ENCODE data around the gene EEPD1. TPM values are rescaled to one million over a fixed set of nuclear protein-coding genes. Genes with fewer than 3 reads are reported as not detected.
"Not testable (repeated sequence)": the region's sequence is repeated elsewhere in the genome, so short reads cannot be mapped to it uniquely, and the experiment has no call there.

Gene EEPD1
- total RNA-seq, 2 experiments from 2014 or later = 1.3 TPM

DNA sequence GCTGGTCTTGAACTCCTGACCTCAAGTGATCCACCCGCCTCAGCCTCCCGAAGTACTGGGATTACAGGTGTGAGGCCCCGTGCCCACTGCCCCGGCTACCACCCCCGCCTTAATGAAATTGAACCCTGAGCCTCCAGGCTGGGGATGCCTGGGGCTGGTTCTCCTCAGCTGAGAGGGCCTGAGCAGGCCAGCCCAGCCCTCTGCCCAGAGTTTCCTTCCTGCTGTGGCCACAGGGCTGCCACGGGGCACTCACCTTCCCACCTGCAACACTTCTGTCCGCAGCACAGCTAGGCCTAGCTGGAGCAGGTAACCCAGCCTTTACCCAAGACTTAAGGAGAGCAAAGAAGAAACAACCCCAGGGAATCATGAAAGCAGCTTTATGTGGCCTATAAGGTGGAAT, 158.5 kb downstream of the EEPD1 start:
- ATAC-seq (no peak), DNase-seq (no peak)
- Mint-ChIP-seq H3K4me3 (no peak overlapping the region), H3K27me3 (no peaks in the 10 kb centered on the region), H3K4me1 (peaks cover 2% of the 10 kb centered on the region), H3K36me3 (ENCODE audit: low read depth) (no peaks in the 10 kb centered on the region), H3K9me3 (ENCODE audit: low read depth) (no peaks in the 10 kb centered on the region), H3K27ac (no peak overlapping the region)
- intact Hi-C loops (cut with DNase I, micrococcal nuclease) = no loop called here
- ChIA-PET CTCF (no interaction called here), POLR2A (no interaction called here)

DNA sequence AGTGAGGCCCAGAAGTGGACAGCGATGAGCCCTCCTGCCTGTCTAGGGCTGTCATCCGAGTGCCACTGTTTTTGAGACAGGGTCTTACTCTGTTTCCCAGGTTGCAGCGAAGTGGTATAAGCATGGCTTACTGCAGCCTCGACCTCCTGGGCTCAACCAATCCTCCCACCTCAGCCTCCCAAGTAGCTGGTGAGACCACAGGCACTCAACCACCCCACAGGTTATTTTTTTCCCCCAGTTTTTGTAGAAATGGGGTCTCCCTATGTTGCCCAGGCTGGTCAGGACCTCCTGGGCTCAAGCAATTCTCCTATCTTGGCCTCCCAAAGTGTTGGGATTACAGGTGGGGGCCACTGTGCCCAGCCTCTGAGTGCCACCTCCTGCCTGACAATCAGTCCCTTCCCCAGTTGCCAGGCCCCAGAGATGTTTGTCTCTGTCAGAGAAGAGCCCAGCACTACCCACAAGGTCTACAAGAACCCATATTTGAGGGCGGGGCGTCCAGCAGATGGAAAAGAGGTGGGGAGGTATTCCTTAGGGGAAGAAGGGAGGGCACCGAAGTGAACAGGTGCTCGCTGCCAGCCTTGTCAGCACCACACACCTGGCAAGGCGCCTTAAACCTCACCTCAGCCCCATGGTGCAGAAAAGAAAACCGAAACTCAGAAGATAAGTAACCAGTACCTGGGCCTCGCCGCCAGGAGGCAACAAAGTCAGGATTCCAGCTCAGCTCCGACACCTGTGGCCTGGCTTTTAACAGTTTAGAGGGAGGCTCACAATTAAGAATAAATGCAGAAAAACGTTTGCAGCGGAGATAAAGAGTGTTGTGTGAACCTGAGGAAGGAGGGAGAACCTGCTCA, 159.2 kb downstream of the EEPD1 start:
- ATAC-seq = peak; percentile 64
- Mint-ChIP-seq H3K27me3 (no peaks in the 10 kb centered on the region), H3K27ac (no peak overlapping the region), H3K4me3 (no peak overlapping the region), H3K36me3 (ENCODE audit: low read depth) (no peaks in the 10 kb centered on the region), H3K9me3 (ENCODE audit: low read depth) (no peaks in the 10 kb centered on the region), H3K4me1 (peaks cover 2% of the 10 kb centered on the region)
- ChIA-PET CTCF (interaction anchor here (0.7 kb wide), 2 partner anchors 323 to 342 kb away, joined by 3 read pairs; no protein-coding TSS in a partner anchor), POLR2A (no interaction called here)
- DNase-seq = peak; percentile 53
- intact Hi-C loops (cut with DNase I, micrococcal nuclease) = no loop called here

DNA sequence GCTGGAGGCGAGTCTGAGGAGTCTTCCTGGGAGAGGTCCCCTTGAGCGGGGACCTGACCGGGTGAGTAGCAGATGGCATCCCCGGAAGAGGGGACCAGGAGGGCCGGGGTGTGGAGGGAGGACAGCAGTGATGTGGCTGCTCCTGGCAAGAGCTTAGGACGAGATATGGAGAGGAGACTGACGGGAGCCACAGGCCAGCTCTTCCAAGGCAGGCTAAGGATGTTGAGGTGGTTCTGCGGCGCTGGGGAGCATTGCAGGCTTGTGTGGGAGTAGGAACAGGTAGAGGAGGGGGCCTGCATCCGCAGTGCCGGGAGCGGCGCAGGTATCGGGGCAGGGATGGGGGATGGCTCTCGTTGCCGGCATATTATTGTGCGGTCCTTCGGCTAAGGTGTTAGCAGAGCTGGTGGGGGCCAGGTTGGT, 159.9 kb downstream of the EEPD1 start:
- Mint-ChIP-seq H3K27me3 (no peaks in the 10 kb centered on the region), H3K4me1 (peaks cover 2% of the 10 kb centered on the region), H3K36me3 (ENCODE audit: low read depth) (no peaks in the 10 kb centered on the region), H3K4me3 (no peak overlapping the region), H3K9me3 (ENCODE audit: low read depth) (no peaks in the 10 kb centered on the region), H3K27ac (no peak overlapping the region)
- CTCF ChIA-PET = interaction anchor here (0.6 to 0.8 kb wide), 4 partner anchors 10 to 341 kb away, joined by 3 read pairs; no protein-coding TSS in a partner anchor
- no peak for DNase-seq
- no peak for ATAC-seq
- intact Hi-C loops (cut with DNase I, micrococcal nuclease) = no loop called here
- POLR2A ChIA-PET = no interaction called here

DNA sequence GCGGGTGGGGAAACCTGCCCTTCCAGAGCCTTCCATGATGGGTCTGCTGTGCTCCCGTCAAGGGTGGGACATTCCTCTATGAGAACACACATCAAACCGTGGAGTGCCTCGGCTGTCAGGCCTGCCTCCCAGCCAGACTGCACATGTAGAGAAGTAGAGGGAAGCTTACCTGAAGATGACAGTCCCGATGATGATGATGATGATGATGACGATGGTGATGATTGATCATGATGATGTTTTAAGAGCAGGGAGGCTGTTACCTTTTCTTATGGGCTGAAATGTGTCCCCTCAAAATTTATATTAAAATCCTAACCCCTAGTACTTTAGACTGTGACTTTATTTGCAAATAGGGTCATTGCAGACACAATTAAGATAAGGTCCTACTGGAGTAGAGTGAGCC, 160.6 kb downstream of the EEPD1 start:
- Mint-ChIP-seq H3K4me3 (no peak overlapping the region), H3K9me3 (ENCODE audit: low read depth) (no peaks in the 10 kb centered on the region), H3K27ac (no peak overlapping the region), H3K27me3 (no peaks in the 10 kb centered on the region), H3K4me1 (peaks cover 2% of the 10 kb centered on the region), H3K36me3 (ENCODE audit: low read depth) (no peaks in the 10 kb centered on the region)
- CTCF ChIA-PET = interaction anchor here (0.6 to 0.8 kb wide), 2 partner anchors 11 to 329 kb away, joined by 3 read pairs; no protein-coding TSS in a partner anchor
- ATAC-seq = no peak
- no peak for DNase-seq
- POLR2A ChIA-PET = no interaction called here
- intact Hi-C loops (cut with DNase I, micrococcal nuclease) = no loop called here

DNA sequence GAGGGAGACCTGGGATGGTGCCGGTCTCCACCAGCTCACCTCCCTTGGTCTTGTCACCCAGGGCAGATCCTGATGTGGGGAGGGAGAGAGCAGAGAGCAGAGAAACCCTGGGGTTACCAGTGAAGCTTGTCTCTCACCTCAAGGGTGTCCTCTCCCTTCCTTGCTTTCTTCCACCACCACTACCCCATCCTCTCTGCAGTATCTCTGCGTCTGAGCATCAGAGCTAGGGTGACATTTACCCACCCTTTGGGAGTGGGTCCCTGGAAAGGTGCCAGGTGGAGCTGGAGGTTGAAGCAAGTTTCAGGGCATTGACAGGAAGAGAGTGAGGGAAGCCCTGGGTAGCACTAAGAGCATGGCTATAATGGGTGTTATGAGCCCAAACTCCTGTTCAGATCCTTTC, 161.4 kb downstream of the EEPD1 start:
- no peaks in the 10 kb centered on the region for H3K9me3 Mint-ChIP-seq (ENCODE audit: low read depth)
- H3K4me3 Mint-ChIP-seq = no peak overlapping the region
- H3K27ac Mint-ChIP-seq = no peak overlapping the region
- no peak for DNase-seq
- no peaks in the 10 kb centered on the region for H3K27me3 Mint-ChIP-seq
- no peaks in the 10 kb centered on the region for H3K36me3 Mint-ChIP-seq (ENCODE audit: low read depth)
- CTCF ChIA-PET = interaction anchor here (0.5 to 1.5 kb wide), 3 partner anchors 12 to 236 kb away, joined by 3 to 4 read pairs (median 3); no protein-coding TSS in a partner anchor
- POLR2A ChIA-PET = no interaction called here
- intact Hi-C loops (cut with DNase I, micrococcal nuclease) = no loop called here
- no peak for ATAC-seq
- H3K4me1 Mint-ChIP-seq = peaks cover 2% of the 10 kb centered on the region

DNA sequence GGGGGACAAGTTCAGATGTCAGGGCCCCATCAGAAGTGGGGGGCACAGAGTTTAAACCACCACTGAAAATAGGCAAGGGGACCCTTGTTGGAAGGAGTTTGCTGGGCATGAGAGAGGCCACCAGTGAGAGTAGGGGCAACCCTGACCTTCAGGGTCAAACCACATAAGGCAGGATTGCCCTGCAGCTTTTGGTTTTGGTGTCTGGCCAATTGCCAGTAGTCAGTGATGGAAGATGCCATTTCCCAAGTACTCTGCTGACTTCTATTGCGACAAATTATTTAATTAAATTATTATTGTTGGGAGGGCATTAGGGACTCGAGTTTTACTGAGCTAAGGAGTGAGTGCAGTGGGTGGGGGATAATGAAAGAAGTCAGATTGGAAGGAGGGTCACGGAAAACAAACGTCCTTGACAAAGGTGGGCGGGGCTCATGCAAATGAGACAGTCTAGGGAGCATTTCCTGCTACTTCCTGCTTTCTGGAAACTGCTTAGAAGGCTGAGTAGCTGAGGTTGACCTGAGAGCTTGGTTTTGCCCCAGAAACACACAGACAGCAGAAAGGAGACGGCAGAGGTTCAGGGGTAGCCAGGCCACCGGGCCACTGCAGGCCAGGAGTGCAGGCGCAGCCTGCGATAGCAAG, 162.4 kb downstream of the EEPD1 start:
- Mint-ChIP-seq H3K27me3 (peaks cover 2% of the 10 kb centered on the region), H3K27ac (no peak overlapping the region), H3K4me3 (no peak overlapping the region), H3K36me3 (ENCODE audit: low read depth) (no peaks in the 10 kb centered on the region), H3K9me3 (ENCODE audit: low read depth) (no peaks in the 10 kb centered on the region), H3K4me1 (peaks cover 2% of the 10 kb centered on the region)
- POLR2A ChIA-PET = no interaction called here
- CTCF ChIA-PET = interaction anchor here (0.8 to 1.5 kb wide), 4 partner anchors 13 to 24 kb away, joined by 3 to 4 read pairs (median 3); no protein-coding TSS in a partner anchor
- intact Hi-C loops (cut with DNase I, micrococcal nuclease) = no loop called here
- no peak for DNase-seq
- ATAC-seq = no peak

DNA sequence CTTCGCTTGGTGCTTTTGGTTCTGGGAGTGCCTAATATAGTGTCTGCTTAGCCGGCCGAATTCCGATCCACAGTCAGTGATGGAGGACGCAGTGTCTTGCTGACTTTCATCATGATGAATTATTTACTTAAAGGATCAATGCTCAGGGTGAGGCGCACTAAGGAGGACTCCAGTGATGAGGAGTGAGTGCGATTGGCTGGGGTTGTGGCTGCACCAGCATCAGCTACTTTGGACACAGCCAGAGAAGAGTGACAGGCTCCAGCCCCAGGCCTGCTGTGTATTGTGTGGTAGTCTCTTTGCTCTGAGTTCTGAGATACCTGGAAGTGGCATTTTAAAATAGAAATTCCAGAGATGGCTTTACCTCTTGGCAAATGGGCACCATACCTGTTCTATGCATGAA, 163.3 kb downstream of the EEPD1 start:
- intact Hi-C loops (cut with DNase I, micrococcal nuclease) = no loop called here
- H3K27ac Mint-ChIP-seq = no peak overlapping the region
- ChIA-PET POLR2A (no interaction called here), CTCF (interaction anchor here (0.8 to 1.1 kb wide), 2 partner anchors 18 to 25 kb away, joined by 3 read pairs; no protein-coding TSS in a partner anchor)
- H3K9me3 Mint-ChIP-seq (ENCODE audit: low read depth) = no peaks in the 10 kb centered on the region
- H3K4me1 Mint-ChIP-seq = peaks cover 2% of the 10 kb centered on the region
- no peak for ATAC-seq
- peaks cover 3% of the 10 kb centered on the region for H3K27me3 Mint-ChIP-seq
- DNase-seq = no peak
- no peaks in the 10 kb centered on the region for H3K36me3 Mint-ChIP-seq (ENCODE audit: low read depth)
- H3K4me3 Mint-ChIP-seq = no peak overlapping the region

DNA sequence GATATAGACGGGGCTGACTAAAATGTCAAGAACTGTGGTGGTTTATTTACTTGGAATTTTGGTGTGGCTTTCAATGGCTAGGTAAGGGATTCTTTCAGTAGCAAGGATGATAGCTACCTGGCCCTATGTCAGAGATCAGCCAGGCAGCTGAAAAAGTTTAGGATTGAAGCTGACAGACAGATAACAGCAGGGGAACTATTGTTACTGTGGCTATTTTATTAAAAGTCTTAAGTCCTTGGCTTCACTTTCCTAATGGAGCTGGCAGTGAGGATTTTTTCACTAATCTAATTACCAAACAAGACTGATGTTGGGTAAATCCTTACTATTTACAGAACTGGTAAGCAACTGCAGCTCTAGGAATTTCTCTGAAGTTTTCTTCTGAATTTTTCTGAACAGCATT, 164.2 kb downstream of the EEPD1 start:
- H3K9me3 Mint-ChIP-seq (ENCODE audit: low read depth) = no peaks in the 10 kb centered on the region

DNA sequence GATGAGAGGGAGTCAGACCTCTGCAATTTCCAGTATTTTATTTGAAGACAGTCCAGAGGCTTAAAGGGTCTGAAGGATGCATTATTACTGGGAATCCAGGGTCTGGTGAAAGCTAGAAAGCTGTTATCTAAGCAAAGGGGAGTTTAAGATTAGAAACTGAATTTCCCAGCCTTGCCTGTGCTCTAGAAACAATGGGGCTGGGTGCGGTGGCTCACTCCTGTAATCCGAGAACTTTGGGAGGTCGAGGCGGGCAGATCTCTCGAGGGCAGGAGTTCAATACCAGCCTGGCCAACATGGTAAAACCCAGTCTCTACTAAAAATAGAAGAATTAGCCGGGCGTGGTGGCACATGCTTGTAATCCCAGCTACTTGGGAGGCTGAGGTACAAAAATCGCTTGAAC, 165.1 kb downstream of the EEPD1 start:
- H3K4me3 Mint-ChIP-seq = no peak overlapping the region
- ChIA-PET POLR2A (interaction anchor here (0.6 kb wide), 1 partner anchor 95 kb away, joined by 3 read pairs; no protein-coding TSS in a partner anchor), CTCF (interaction anchor here (0.6 to 3.3 kb wide), 19 partner anchors 8 to 880 kb away, joined by 3 to 46 read pairs (median 4); no protein-coding TSS in a partner anchor)
- H3K27me3 Mint-ChIP-seq = peaks cover 3% of the 10 kb centered on the region
- no peaks in the 10 kb centered on the region for H3K9me3 Mint-ChIP-seq (ENCODE audit: low read depth)
- no peaks in the 10 kb centered on the region for H3K36me3 Mint-ChIP-seq (ENCODE audit: low read depth)
- intact Hi-C loops (cut with DNase I, micrococcal nuclease) = loop anchor here in 1 of 2 experiments (2.0 kb wide), 1 partner anchor 401 kb away; no protein-coding TSS in a partner anchor
- ATAC-seq (no peak), DNase-seq (no peak)
- no peak overlapping the region for H3K27ac Mint-ChIP-seq
- peaks cover 2% of the 10 kb centered on the region for H3K4me1 Mint-ChIP-seq

More for the DNA sequence above, 164.2 kb downstream of the EEPD1 start:
- DNase-seq = no peak
- ChIA-PET CTCF (interaction anchor here (0.8 to 3.3 kb wide), 13 partner anchors 9 to 400 kb away, joined by 3 to 46 read pairs (median 4); no protein-coding TSS in a partner anchor), POLR2A (no interaction called here)
- no peak for ATAC-seq
- Mint-ChIP-seq H3K4me1 (peaks cover 2% of the 10 kb centered on the region), H3K36me3 (ENCODE audit: low read depth) (no peaks in the 10 kb centered on the region), H3K27ac (no peak overlapping the region), H3K4me3 (no peak overlapping the region), H3K27me3 (peaks cover 3% of the 10 kb centered on the region)
- intact Hi-C loops (cut with DNase I, micrococcal nuclease) = no loop called here

DNA sequence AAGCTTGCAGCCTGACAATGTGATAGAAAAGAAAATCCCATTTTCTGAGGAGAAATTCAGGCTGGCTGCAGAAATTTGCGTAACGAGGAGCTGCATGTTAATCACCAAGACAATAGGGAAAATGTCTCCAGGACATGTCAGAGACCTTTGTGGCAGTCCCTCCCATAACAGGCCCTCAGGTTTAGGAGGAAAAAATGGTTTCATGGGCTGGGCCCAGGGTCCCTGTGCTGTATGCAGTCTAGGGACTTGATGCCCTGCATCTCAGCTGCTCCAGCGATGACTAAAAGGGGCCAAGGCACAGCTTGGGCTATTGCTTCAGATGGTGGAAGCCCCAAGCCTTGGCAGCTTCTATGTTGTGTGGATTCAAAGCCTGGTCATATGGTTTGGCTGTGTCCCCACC, 168.2 kb downstream of the EEPD1 start:
- intact Hi-C loops (cut with DNase I, micrococcal nuclease); POLR2A ChIA-PET; H3K4me3 Mint-ChIP-seq; H3K36me3 Mint-ChIP-seq (ENCODE audit: low read depth); H3K9me3 Mint-ChIP-seq (ENCODE audit: low read depth); DNase-seq; H3K27me3 Mint-ChIP-seq; H3K27ac Mint-ChIP-seq; ATAC-seq; H3K4me1 Mint-ChIP-seq: not testable (repeated sequence)
- CTCF ChIA-PET = interaction anchor here (0.6 to 1.6 kb wide), 4 partner anchors 13 to 337 kb away, joined by 3 to 7 read pairs (median 4); no protein-coding TSS in a partner anchor

DNA sequence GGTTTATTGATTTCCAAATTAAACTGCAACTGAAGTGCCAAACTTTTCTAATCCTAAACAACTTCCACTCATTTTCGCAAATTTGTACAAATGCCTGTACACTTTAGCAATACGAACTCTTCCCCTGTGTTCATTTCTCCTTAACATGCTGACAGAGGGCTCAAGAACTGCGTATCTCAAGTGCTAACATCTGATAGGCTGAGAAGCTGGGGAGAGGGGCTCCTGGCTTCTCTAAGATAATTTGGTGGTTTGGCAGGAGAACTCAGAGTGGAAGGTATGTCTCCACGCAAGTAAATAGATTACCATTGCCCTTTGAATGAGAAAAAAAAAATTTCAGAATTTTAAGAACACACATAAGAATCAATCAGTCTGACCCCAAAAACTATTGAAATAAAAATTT, 183.3 kb downstream of the EEPD1 start:
- Mint-ChIP-seq H3K9me3 (ENCODE audit: low read depth) (peaks cover 5% of the 10 kb centered on the region), H3K4me3 (no peak overlapping the region), H3K36me3 (ENCODE audit: low read depth) (peaks cover 3% of the 10 kb centered on the region), H3K27me3 (no peaks in the 10 kb centered on the region), H3K4me1 (no peaks in the 10 kb centered on the region), H3K27ac (no peak overlapping the region)
- no peak for DNase-seq
- ATAC-seq = no peak
- ChIA-PET CTCF (interaction anchor here (0.7 kb wide), 1 partner anchor 77 kb away, joined by 4 read pairs; no protein-coding TSS in a partner anchor), POLR2A (no interaction called here)
- intact Hi-C loops (cut with DNase I, micrococcal nuclease) = no loop called here
